Measurements from ENCODE around the gene ZNF564. TPM values are rescaled to one million over a fixed set of nuclear protein-coding genes. Genes with fewer than 3 reads are reported as not detected.
"Not testable (repeated sequence)": the region's sequence is repeated elsewhere in the genome, so short reads cannot be mapped to it uniquely, and the experiment has no call there.

The ZNF564 gene
- total RNA-seq: 3.4 and 6.2 TPM in 2 replicates

- peak; percentile 94 for DNase-seq (ENCODE audit: extremely low read depth, low read depth, low spot score)
Observed at GRCh38 chr19:12551060-12551832, at the start of gene ZNF564. Gene ZNF564 (minus strand): TSS chr19:12551482. CDS start chr19:12551332, 150 bp downstream.

- no peak for DNase-seq (ENCODE audit: extremely low read depth, low read depth, low spot score)
Observed at GRCh38 chr19:12597594-12597993, 46.3 kb upstream of the ZNF564 start.

GRCh38 chr19:12596927-12597548, 45.8 kb upstream of the ZNF564 start:
- DNase-seq (ENCODE audit: extremely low read depth, low read depth, low spot score): no peak

GRCh38 chr19:12596485-12596884, 45.2 kb upstream of the ZNF564 start:
- DNase-seq (ENCODE audit: extremely low read depth, low read depth, low spot score): no peak

- DNase-seq (ENCODE audit: extremely low read depth, low read depth, low spot score): no peak
Observed at GRCh38 chr19:12581100-12581499, 29.8 kb upstream of the ZNF564 start.

GRCh38 chr19:12580180-12580694, 29.0 kb upstream of the ZNF564 start:
- DNase-seq (ENCODE audit: extremely low read depth, low read depth, low spot score): no peak

GRCh38 chr19:12578641-12579040, 27.4 kb upstream of the ZNF564 start:
- no peak for DNase-seq (ENCODE audit: extremely low read depth, low read depth, low spot score)

- no peak for DNase-seq (ENCODE audit: extremely low read depth, low read depth, low spot score)
Observed at GRCh38 chr19:12574036-12574435, 22.8 kb upstream of the ZNF564 start.

- no peak for DNase-seq (ENCODE audit: extremely low read depth, low read depth, low spot score)
Observed at GRCh38 chr19:12567951-12568350, 16.7 kb upstream of the ZNF564 start.

- DNase-seq (ENCODE audit: extremely low read depth, low read depth, low spot score): not testable (repeated sequence)
Observed at GRCh38 chr19:12566380-12566779, 15.1 kb upstream of the ZNF564 start.

GRCh38 chr19:12564016-12564664, 12.9 kb upstream of the ZNF564 start:
- DNase-seq (ENCODE audit: extremely low read depth, low read depth, low spot score): peak; percentile 42

GRCh38 chr19:12555456-12555930, 4.2 kb upstream of the ZNF564 start:
- no peak for DNase-seq (ENCODE audit: extremely low read depth, low read depth, low spot score)

GRCh38 chr19:12546903-12547302, 4.4 kb downstream of the ZNF564 start:
- no peak for DNase-seq (ENCODE audit: extremely low read depth, low read depth, low spot score)

- no peak for DNase-seq (ENCODE audit: extremely low read depth, low read depth, low spot score)
Observed at GRCh38 chr19:12546068-12546467, 5.2 kb downstream of the ZNF564 start.

- no peak for DNase-seq (ENCODE audit: extremely low read depth, low read depth, low spot score)
Observed at GRCh38 chr19:12545267-12545666, 6.0 kb downstream of the ZNF564 start.

GRCh38 chr19:12544401-12544876, 6.8 kb downstream of the ZNF564 start:
- DNase-seq (ENCODE audit: extremely low read depth, low read depth, low spot score): no peak

GRCh38 chr19:12543855-12544254, 7.4 kb downstream of the ZNF564 start:
- DNase-seq (ENCODE audit: extremely low read depth, low read depth, low spot score): no peak

GRCh38 chr19:12527034-12527836, 24.0 kb downstream of the ZNF564 start:
- no peak for DNase-seq (ENCODE audit: extremely low read depth, low read depth, low spot score)

- no peak for DNase-seq (ENCODE audit: extremely low read depth, low read depth, low spot score)
Observed at GRCh38 chr19:12526542-12526941, 24.7 kb downstream of the ZNF564 start.

GRCh38 chr19:12521996-12522395, 29.3 kb downstream of the ZNF564 start:
- no peak for DNase-seq (ENCODE audit: extremely low read depth, low read depth, low spot score)

Data from glomerular endothelial cell (primary cell).